Liver (tissue), 1 donor: Measurements from ENCODE around the gene SOBP.

Experiments
- YY1 ChIP-seq: IDR thresholded peaks from 2 replicates; pipeline ENCODE4 v1.6.1; 2016; ENCODE audit warnings: antibody characterized with exemption, mild to moderate bottlenecking
- TF ChIP-seq, protein P1 (sequence below): IDR thresholded peaks from 2 replicates; pipeline ENCODE4 v1.6.1; 2016; ENCODE audit warnings: antibody characterized with exemption, mild to moderate bottlenecking

DNA sequence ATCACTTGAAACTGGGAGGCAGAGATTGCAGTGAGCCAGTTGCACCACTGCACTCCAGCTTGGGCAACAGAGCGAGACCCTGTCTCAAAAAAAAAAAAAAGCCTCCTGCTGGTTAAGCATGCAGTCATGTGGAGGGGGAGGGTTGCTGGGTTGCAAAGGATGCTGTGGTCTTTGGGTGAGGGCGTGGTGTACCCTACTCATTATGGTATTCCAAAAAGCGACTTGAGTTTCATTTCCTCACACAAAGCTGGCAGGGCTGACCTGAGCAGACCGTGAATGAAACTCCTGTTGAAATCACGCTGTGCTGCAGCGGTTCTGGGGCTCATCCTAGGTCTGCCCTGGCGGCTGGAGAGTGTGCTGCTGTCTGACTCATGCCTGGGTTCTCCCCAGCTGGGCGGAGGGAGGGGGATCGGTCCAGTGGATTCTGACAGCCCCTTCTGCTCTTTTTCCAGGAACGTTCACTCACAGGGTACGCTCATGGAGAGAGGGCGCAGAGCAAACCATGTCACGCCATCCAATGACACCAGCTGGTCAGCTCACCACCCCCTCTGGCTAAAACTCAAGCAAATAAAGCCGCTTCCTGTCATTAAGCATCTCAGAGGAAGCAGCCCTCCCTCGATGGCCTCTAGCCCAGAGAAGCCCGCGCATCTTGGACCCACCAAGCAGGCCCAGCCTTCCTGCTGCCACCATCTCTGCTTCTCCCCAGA is 168.0 kb downstream of the SOBP start:
- TF ChIP-seq YY1, result no peak
- TF ChIP-seq, protein P1, sequence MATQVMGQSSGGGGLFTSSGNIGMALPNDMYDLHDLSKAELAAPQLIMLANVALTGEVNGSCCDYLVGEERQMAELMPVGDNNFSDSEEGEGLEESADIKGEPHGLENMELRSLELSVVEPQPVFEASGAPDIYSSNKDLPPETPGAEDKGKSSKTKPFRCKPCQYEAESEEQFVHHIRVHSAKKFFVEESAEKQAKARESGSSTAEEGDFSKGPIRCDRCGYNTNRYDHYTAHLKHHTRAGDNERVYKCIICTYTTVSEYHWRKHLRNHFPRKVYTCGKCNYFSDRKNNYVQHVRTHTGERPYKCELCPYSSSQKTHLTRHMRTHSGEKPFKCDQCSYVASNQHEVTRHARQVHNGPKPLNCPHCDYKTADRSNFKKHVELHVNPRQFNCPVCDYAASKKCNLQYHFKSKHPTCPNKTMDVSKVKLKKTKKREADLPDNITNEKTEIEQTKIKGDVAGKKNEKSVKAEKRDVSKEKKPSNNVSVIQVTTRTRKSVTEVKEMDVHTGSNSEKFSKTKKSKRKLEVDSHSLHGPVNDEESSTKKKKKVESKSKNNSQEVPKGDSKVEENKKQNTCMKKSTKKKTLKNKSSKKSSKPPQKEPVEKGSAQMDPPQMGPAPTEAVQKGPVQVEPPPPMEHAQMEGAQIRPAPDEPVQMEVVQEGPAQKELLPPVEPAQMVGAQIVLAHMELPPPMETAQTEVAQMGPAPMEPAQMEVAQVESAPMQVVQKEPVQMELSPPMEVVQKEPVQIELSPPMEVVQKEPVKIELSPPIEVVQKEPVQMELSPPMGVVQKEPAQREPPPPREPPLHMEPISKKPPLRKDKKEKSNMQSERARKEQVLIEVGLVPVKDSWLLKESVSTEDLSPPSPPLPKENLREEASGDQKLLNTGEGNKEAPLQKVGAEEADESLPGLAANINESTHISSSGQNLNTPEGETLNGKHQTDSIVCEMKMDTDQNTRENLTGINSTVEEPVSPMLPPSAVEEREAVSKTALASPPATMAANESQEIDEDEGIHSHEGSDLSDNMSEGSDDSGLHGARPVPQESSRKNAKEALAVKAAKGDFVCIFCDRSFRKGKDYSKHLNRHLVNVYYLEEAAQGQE, result no peak
